Dermis microvascular lymphatic vessel endothelial cell (primary cell): Measurements from ENCODE around the gene MSLN. TPM values are rescaled to one million over a fixed set of nuclear protein-coding genes. Genes with fewer than 3 reads are reported as not detected.

Experiments used
- DNase-seq, 2 donors: peaks; one replicate each; pipeline versions ENCODE4 v3.0.0 to v3.0.0-alpha.2; 2010; ENCODE audit warnings: low read depth in 2 of 2
- total RNA-seq: library from RNA; depleted of rRNA; stranded (reverse); fragments of >200 nt; gene quantifications from 2 replicates; pipeline ENCODE4 v1.2.1, GENCODE V29; 2014

MSLN gene
- total RNA-seq, 1 donor from 2014 or later: 0.39 TPM

DNA sequence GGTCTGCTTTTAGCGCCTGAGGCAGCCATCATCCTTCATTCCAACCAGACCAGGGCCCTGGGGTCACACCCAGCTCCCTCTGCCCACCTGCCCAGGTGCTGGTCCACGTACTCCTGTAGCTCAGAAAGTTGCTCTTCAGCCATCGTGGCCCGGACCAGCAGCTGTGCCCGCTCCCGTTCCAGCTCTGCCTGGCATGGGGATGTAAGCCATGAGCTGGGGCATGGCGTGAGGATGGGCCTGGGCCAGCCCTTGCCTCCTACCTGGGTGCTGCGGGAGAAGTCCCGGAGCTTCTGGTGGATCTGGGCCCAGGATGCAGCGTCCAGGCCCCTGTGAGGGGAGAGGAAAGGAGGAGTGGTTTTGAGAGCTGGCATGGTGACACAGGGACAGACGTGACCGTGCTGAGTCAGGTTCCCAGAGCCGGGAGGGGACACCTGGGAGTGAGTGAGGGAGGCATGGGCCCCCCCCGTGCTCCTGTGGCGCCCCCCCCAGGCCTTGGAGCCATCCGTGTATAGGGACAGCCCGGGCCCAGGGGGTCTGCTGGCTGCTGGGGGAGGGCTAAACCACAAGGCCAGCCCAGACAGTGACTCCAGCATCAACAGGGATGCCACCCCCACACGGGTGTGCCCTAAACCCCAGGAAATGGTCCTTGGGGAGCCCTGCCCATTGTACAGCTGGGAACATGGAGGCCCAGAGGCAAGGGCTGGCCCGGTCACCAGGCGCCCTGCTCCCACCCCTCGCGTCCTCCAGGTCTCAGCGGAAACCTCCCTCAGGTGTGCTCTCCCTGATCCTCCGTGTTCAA lies 37.5 kb upstream of the MSLN start:
- no peak for DNase-seq

DNA sequence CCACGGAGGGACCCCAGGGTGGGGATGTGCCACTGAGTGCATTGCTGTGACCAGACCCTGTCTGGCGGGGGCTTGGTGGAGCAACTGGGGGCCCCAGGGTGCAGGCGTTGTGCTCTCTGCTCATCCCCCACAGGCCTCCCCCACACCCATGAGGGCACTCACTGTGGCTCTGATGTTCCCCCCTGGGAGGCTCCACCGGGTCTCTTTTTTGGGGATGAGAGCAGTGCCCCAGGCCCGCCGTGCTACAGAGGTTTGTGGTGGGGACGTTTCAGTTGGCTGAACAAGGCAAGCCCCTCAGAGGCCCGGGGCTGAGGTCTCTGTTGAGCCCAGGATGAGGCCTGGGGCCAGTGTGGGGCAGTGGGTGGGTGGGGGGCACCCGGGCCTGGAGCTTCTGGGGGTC lies 36.8 kb upstream of the MSLN start:
- DNase-seq: no peak

DNA sequence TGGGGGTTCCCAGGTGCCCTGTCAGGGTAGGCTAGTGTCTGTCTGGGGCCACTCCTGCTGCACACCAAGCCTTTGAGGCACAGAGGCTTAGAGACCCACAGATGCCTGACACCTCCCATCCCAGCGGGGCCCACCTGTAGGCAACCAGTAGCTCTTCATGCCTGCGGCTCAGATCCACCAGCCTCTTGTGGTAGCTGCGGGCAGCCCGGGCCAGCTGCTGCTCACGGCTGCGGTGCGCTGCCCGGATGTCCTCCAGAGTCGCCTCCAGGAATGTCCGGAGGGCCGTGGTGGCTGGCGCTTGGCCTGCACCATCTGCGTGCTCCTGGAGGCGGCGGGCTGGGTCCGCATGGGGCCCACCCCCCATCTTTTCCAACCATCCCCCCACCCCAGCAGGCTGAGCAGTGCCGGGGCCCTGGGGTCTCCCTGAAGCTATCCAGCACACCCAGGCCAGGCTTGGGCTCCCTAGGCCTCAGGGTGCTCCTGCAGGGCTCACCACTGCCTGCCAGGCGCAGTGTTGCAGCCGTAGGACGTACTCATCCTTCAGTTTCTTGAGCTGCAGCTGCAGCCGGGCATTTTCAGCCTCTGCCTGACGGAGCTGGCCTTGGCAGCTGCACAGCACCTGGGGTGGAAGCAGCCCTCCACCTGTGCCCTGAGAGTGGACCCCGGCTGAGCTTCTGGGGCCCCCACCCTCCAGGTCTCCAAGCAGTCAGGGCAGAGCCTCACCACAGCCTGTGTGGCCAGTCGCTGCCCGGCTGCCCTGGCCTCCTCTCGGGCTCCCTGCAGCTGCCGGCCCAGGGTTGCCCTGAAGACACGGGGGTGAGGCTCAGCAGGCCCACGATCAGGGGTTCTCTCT lies 36.1 kb upstream of the MSLN start:
- no peak for DNase-seq

DNA sequence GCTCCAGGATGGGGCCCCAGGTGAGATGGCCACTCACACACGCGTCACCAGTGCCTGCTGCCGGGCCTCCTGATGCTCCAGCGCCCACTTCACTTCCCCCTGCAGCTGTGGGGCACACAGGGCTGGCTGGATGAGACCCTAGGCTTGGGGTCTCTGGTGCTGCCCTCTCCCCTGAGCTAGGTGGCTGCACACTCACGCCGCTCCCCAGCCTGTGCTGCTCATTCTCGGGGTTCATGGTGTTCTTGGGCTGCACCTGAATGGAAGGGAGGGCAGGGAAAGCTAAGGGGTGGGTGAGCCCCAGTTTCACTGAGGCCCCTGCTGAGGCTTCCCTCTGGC lies 35.5 kb upstream of the MSLN start:
- no peak for DNase-seq

DNA sequence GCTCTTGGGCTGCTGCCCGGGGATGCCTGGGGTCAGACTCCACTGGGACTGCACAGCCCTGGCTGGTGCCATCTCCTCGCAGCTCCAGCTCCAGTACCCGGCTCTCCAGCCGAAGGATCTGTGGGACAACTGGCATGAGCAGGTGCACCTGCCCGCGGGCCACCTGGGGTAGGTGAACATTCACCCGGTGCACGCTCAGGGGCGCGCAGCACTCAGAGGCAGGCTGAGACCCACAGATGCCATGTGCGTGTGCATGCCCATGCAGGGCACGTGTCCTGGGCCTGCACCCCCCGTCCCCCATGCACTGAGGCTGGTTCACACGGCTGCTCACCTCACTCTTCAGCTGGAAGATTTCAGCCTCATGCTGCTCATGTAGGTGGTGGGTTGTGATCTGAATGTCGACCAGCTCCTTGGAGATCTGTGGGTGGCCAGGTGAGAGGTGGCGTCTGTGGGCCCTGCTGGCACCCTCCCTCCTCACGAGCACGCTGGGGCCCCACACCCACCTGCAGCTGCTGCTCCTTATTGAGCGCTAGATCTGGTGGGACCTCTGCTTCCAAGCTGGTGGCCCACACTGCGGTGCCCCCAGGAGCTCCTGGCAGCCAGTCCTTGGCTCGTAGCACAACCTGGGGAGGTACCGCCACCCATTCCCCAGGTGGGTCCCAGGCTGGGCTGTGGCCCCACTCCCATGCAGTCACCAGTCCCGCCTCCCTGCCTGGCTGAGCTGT lies 34.9 kb upstream of the MSLN start:
- no peak for DNase-seq

DNA sequence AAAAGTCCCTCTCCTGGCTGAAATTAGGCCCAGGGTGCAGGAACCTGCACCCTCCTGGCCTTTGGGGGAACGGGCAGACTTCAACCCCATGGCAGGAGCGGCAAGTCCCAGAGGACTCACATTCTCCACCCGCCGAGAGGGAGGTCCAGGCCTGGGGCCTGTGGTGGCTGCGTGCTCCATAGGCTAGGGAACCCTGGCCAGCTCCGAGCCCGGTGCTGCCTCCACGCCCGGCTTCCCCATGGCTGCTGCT lies 34.4 kb upstream of the MSLN start:
- DNase-seq: no peak

DNA sequence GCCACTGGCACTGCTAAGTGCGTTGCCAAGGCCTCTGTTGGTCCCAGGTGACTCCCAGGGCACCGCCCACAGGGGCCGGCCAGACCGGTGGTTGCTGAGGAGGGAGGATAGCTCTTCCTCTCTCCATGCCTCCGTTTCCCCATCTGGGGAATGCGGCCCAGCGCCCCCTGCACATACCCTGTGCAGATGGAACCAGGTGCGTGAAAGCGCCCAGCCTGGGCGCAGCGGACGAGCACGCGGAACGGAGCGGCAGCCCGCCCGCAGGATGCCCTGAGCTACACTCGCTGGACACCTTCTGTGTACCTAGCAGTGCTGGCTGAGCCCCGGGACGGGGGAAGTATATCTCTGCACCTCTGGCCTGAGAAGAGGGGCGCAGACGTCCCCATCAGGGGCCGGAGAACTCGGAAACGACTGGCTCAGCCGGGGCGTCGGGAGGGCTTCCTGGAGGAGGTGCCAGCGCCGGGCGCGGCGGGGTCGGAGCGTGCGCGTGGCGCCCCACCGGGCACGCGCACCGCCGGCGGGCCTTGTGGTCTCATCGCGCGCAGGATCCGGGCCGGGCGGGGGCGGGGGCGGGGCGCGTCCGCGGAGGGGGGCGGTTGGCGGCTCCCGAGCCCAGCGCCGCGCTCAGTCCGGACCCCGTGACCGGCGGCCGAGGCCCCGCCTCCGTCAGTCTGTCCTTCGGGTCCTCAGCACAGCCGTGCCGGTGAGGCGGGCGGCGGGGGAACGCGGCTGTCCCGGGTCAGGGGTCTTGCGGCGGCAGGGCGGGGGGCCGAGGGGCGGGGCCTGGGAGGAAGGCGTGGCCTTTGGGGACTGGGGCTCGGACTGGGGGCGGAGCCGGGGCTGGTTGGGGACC lies 33.9 kb upstream of the MSLN start, which contains the start of the genes CCDC78 and HAGHL:
CCDC78 (minus strand) TSS at position 6 of the 853 bp plus-strand sequence. CDS start 76 bp downstream, outside the sequence.
HAGHL (plus strand) TSS at position 669 of the 853 bp plus-strand sequence. CDS start 404 bp downstream, outside the sequence.
- DNase-seq: peak in 1 of 2 donors; percentile 51

DNA sequence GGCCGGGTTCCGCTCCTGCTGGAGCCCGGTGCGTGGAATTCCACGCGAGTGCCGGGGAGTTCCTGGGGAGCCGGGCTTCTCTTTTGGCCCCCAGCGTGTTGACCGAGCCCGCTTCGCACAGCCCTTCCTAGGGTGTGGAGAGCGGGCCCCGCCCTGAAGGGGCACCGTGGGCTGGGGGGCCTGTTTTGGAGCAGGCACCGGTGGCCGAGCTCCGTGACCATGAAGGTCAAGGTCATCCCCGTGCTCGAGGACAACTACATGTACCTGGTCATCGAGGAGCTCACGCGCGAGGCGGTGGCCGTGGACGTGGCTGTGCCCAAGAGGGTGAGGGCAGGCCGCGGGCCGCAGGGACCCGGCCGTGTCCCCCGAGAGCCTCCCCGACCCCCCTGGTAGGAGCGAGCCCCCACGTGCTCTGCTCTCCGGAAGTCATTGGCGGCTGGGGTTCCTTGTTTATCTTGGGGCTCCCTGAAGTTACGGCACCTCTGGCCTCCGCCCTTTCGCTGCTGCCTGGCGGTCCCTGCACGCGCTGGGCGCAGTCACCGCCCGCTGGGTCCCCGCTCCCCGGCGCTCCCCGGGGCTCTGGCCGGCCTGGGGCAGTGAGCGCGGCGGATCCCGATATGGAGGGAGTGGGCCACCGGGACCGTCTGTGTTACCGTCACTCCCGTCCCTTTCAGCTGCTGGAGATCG lies 33.1 kb upstream of the MSLN start:
- DNase-seq: no peak

DNA sequence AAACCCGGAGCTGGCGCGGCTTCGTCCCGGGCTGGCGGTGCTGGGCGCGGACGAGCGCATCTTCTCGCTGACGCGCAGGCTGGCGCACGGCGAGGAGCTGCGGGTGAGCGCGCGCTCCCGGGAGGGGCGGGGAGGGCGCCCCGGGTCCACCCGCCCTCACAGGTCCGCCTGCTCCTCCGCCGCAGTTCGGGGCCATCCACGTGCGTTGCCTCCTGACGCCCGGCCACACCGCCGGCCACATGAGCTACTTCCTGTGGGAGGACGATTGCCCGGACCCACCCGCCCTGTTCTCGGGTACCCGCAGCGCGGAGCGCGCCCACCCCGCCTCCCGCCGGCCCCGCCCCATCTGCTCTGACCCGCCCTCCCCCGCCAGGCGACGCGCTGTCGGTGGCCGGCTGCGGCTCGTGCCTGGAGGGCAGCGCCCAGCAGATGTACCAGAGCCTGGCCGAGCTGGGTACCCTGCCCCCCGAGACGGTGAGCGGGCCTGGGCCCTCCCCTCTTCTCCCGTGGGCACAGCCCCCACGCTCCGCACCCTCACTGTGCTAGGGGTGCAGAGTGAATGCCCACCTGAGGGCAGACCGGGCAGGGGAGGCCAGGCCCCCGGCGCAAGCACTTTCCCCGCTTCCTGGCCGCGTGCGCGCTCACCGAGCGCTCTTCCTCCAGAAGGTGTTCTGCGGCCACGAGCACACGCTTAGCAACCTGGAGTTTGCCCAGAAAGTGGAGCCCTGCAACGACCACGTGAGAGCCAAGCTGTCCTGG lies 32.2 kb upstream of the MSLN start:
- peak; percentile 36 to 71 for DNase-seq

DNA sequence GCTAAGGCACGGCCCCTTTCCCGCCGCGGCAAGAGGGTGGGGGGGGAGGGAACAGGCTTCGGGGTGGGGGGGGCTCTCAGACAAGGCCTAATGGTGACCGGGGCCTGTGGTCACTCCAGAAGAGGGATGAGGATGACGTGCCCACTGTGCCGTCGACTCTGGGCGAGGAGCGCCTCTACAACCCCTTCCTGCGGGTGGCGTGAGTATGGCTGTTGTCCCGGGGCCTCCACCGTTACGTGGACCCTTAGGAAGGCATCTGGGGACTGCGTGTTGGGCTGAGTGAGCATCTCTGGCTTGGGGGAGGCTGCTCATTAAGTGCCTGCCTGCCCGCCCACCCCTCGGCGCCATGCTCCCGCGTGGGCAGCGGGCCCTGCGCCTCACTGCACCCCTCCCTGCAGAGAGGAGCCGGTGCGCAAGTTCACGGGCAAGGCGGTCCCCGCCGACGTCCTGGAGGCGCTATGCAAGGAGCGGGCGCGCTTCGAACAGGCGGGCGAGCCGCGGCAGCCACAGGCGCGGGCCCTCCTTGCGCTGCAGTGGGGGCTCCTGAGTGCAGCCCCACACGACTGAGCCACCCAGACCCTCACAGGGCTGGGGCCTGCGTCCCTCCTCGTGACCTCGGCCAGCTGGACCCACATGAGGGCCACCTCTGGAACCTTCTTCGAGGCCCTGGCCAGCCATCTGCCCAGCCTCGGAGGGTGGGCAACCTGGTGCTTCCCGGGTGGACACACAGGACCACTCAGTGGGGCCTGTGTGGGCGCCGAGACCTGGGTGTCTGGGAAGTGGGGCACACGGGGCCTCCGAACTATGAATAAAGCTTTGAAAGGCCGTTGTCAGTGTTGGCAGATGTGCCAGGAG lies 31.4 kb upstream of the MSLN start:
- no peak for DNase-seq

DNA sequence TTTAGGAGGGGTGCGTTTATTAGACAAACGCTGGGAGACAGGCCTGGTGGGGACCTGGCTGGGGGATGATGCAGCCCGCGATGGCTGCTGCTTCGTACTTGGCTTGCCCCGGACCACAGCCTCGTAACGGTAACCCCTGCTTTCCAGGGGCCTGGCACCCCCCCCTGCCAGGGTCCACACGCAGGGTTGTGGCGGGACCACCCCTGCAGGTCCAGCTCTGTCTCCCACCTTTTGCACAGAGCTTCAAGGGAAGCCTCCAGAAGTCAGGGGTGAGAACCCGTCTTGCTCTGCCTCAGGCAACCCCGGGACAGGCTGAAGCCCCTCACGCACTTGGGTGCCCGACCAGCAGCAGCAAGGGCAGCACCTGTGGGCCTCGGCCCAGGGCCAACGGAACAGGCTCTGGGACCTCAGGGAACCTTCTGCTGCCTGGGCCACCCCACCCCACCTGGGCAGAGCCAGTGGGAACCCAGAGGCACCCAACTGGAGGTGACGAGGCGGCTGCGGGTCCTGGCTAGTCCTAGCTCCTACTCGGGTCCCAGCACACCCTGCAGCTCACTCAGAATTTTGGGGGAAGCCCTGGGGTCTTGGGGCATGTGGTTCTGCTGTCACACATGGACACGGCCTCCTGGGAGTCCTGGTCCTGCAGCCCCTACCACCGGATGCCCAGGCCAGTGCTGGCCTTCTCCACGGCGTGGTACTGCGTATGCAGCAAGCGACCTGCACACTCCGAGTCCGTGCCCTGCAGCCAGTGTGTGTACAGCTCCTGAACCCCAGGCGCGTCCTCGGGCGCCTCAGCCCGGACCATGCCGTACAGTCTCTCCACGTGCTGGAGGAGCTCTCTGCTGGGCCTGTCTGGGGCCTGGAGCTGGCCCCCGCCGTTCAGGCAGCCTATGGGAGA lies 30.5 kb upstream of the MSLN start:
- no peak for DNase-seq

DNA sequence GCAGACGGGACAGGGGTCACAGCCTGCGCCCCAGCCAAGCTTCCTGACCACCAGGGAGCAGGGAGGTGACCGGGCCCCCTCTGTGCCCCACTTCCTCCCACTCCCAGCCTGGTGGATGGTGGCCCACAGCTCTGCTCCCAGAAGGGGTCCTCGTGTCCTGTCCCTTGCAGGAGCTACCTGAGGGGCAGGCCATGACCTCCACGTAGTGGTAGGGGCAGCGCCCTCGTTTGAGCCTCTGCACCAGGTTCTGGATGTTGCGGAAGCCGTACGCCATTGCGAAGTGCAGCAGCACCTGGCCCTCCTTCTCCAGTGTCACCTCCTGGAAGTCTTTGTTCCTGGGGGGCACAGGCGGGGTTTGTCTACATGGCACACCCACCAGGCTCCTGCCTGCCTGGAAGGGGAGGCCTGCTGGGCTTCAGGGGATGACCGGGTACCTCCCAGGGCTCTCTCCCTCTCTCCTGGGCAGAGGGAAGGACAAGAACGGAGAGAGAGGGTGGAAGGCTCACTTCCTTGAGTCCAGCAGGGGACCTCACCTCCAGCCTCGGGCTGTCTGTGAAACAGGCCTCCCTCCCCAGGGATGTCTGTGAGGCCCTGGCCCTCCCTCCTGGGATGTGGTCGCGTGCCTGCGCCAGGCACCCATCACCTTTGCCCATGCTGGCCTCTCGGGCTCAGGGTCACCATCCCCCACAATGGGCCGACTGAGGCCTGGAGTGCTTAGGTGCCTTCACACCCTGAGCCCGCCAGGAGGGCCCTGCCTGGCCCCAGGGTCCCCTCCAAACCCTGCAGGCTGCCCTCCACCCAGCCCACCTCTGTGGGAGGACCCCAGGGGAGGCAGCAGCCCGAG lies 29.6 kb upstream of the MSLN start:
- DNase-seq: no peak

DNA sequence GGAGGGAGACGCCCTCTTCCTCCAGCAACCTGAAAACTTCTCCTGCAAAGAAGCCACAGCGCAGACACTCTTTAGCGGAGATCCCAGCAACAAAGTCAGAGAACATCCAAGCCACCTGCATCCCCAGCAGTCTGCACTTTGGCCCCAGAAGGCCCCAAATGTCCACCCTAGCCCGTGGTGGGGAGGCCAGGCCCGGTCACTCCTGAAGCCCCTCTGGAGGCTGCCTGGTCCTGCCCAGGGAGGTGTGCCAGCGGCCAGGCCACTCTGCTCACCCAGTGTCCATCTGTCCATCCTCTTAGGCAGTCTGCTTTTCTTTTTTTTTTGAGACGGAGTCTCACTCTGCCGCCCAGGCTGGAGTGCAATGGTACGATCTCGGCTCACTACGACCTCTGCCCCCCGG lies 28.2 kb upstream of the MSLN start:
- DNase-seq: no peak

DNA sequence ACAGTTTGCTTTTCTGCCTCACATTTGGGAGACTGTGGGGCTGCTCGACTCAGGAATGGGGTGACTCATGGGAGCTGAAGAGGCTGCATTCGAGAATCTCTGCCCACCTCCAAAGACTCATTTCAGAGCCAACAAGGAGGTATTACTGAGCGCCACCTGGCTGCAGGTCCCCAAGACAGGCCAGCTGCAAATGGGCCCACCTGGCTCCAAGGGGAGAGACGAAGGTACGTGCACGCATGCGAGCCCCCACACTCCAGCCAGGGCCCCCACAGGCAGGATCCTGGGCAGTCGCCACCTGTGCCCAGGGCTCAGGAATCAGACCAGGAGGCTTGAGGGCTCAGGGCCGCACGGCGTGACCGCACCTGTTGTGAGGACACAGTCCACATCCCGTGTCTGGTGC lies 27.6 kb upstream of the MSLN start:
- DNase-seq: no peak

DNA sequence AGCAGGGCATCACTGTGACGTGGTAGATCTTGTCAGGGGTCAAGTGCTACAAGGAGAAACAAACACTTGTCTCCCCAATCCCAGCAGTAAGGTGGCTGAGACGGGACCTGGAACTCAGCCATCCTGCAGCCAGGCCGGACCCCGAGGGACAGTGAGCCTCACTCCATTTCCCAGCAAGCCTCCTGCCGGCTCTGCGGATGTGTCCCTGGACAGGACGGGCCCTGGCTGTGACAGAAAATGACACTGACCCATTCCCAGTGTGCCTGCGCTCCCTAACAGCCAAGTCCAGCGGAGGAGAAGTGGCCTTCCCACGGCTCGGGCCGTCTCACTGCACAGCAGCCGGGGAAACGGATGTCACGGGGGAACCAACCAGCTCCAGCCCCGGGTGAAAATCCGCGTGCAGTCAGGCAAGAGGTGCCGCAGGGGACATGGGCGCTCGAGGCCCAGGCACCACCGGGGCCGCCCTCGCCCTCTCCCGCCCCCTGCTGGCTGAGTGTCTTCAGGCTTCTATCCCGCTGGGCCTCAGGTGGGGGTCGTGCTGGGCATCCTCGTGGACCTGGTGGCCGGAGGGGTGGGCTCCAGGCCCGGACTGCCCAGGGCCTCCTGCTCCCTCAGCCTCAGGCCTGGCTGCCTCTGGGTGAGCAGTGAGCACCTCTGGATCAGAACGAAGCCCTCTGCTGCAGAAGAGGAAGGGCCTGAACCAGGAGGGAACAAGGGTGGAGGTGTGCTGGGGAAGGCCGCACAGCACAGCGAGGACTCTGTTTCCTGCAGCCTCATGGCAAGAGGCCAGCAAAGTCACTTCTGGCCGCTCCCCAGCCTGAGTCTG lies 26.9 kb upstream of the MSLN start:
- DNase-seq: no peak
